Parathyroid adenoma (tissue), 2 donors: ENCODE measurements around the gene NUP210.

ENCODE experiments used
- H2AFZ ChIP-seq: fragments of 300-600 bp; sonication (generic); one replicate; pipeline ENCODE4 v1.7.0; 2017; ENCODE audit warnings: antibody characterized with exemption, mild to moderate bottlenecking
- H3K27ac ChIP-seq: fragments of 300-600 bp; sonication (generic); one replicate; pipeline ENCODE4 v1.7.0; 2017
- H3K27me3 ChIP-seq: fragments of 300-600 bp; sonication (generic); one replicate; pipeline ENCODE4 v1.7.0; 2017; ENCODE audit warnings: low read length; ENCODE audit not compliant: control insufficient read depth, insufficient read depth
- H3K36me3 ChIP-seq: fragments of 300-600 bp; sonication (generic); one replicate; pipeline ENCODE4 v1.7.0; 2017; ENCODE audit warnings: low read length; ENCODE audit not compliant: control insufficient read depth, insufficient read depth
- H3K4me1 ChIP-seq: fragments of 300-600 bp; sonication (generic); one replicate; pipeline ENCODE4 v1.7.0; 2017; ENCODE audit warnings: control low read depth
- H3K4me2 ChIP-seq: fragments of 300-600 bp; sonication (generic); one replicate; pipeline ENCODE4 v1.7.0; 2017; ENCODE audit warnings: low read length
- H3K4me3 ChIP-seq: fragments of 300-600 bp; sonication (generic); one replicate; pipeline ENCODE4 v1.7.0; 2017; ENCODE audit warnings: low read depth, low read length
- H3K79me2 ChIP-seq: fragments of 300-600 bp; sonication (generic); one replicate; pipeline ENCODE4 v1.7.0; 2017; ENCODE audit warnings: control low read depth
- H3K9ac ChIP-seq: fragments of 300-600 bp; sonication (generic); one replicate; pipeline ENCODE4 v1.7.0; 2017; ENCODE audit warnings: mild to moderate bottlenecking
- H3K9me3 ChIP-seq: fragments of 300-600 bp; sonication (generic); one replicate; pipeline ENCODE4 v1.7.0; 2017; ENCODE audit warnings: low read length; ENCODE audit not compliant: control insufficient read depth
- TF ChIP-seq, protein P1 (sequence below): fragments of 300-600 bp; sonication (generic); IDR thresholded peaks from one replicate; pipeline ENCODE4 v1.7.0; 2017; ENCODE audit warnings: antibody characterized with exemption, mild to moderate bottlenecking
- donor health status: primary hyperparathyroidism.

The NUP210 gene

DNA sequence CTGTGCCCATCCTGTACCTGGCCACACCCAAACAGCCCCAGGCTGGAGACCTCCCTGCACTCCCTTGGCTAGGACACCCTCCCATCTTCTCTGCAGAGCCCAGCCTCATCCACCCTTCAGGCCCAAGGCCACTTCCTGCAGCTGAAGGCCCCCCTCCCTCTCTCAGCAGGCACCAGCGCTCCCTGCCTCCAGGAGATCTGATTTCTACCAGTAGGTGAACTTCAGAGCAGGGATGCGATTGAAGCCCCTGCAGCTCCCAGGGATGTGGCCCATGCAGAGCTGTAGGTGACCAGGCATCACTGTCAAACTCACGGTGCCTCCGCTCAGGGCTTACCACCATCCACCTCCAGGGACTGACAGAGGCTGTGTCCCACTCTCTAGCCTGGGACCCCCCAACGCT is 96.3 kb downstream of the NUP210 start:
- Histone ChIP-seq H3K9ac (no peak overlapping the region), H3K4me1 (no peaks in the 10 kb centered on the region), H3K27ac (no peak overlapping the region), H3K4me3 (no peak overlapping the region), H3K79me2 (no peaks in the 10 kb centered on the region), H3K9me3 (no peaks in the 10 kb centered on the region), H3K27me3 (no peaks in the 10 kb centered on the region), H3K4me2 (no peak overlapping the region), H2AFZ (no peak overlapping the region), H3K36me3 (no peaks in the 10 kb centered on the region)
- TF ChIP-seq, protein P1, sequence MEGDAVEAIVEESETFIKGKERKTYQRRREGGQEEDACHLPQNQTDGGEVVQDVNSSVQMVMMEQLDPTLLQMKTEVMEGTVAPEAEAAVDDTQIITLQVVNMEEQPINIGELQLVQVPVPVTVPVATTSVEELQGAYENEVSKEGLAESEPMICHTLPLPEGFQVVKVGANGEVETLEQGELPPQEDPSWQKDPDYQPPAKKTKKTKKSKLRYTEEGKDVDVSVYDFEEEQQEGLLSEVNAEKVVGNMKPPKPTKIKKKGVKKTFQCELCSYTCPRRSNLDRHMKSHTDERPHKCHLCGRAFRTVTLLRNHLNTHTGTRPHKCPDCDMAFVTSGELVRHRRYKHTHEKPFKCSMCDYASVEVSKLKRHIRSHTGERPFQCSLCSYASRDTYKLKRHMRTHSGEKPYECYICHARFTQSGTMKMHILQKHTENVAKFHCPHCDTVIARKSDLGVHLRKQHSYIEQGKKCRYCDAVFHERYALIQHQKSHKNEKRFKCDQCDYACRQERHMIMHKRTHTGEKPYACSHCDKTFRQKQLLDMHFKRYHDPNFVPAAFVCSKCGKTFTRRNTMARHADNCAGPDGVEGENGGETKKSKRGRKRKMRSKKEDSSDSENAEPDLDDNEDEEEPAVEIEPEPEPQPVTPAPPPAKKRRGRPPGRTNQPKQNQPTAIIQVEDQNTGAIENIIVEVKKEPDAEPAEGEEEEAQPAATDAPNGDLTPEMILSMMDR, result no peak

DNA sequence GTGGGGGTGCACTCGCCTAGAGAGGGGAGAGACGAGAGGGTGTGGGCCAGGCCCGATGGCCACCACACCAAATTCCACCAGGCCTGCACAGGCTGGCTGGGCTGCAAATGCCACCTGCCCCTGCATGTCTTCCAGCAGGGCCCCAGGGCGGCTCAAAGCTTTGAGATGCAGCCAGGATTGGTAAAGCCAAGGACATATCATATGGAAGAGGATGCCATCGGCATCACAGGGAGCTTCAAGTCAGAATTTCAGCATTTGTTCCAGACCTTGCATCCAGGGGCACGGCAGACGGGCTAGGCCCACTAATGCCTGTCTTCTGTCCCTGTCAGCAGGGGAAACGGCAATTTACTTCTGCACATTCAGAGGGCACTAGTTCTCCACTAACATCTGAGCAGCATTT is 97.8 kb downstream of the NUP210 start:
- Histone ChIP-seq H3K4me1 (no peaks in the 10 kb centered on the region), H3K9ac (no peak overlapping the region), H3K79me2 (no peaks in the 10 kb centered on the region), H3K27ac (no peak overlapping the region), H3K4me2 (no peak overlapping the region), H2AFZ (no peak overlapping the region), H3K9me3 (no peaks in the 10 kb centered on the region), H3K4me3 (no peak overlapping the region), H3K36me3 (no peaks in the 10 kb centered on the region), H3K27me3 (no peaks in the 10 kb centered on the region)
- TF ChIP-seq, protein P1, result no peak

DNA sequence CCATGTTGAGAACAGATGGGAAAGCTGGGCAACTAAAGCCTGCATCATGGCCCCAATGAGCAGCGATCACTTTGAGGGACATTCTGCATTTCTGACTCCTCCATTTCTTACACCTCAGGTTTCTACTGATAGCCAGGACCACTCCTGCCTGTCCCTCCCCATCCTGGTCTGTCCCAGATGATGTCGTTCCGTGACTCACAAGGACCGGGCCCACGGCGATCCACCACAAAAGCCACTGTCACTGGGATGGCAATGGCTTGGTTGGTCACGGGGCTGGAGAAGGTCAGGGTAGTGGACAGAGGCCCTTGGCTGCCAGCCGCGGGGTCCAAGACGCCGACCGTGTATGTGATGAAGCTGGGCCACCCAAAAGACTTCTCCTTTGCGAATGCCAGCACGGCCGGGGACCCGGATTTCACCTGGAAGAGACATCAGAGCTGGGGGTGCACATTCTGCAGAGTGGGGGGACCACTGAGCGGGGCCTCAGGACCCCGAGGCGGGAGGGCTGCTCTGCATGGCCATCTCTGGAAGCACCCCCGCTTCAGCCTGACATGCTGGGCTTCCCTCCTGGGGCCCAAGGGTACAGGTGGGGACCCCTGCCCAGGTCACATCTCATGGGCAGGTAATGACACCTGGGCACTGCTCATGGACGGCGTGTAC is 100.4 kb downstream of the NUP210 start:
- Histone ChIP-seq H3K36me3 (no peaks in the 10 kb centered on the region), H3K27ac (no peak overlapping the region), H3K4me1 (no peaks in the 10 kb centered on the region), H3K79me2 (no peaks in the 10 kb centered on the region), H3K4me3 (no peak overlapping the region), H3K4me2 (no peak overlapping the region), H3K27me3 (no peaks in the 10 kb centered on the region), H3K9ac (no peak overlapping the region), H2AFZ (no peak overlapping the region), H3K9me3 (no peaks in the 10 kb centered on the region)
- TF ChIP-seq, protein P1, result no peak

DNA sequence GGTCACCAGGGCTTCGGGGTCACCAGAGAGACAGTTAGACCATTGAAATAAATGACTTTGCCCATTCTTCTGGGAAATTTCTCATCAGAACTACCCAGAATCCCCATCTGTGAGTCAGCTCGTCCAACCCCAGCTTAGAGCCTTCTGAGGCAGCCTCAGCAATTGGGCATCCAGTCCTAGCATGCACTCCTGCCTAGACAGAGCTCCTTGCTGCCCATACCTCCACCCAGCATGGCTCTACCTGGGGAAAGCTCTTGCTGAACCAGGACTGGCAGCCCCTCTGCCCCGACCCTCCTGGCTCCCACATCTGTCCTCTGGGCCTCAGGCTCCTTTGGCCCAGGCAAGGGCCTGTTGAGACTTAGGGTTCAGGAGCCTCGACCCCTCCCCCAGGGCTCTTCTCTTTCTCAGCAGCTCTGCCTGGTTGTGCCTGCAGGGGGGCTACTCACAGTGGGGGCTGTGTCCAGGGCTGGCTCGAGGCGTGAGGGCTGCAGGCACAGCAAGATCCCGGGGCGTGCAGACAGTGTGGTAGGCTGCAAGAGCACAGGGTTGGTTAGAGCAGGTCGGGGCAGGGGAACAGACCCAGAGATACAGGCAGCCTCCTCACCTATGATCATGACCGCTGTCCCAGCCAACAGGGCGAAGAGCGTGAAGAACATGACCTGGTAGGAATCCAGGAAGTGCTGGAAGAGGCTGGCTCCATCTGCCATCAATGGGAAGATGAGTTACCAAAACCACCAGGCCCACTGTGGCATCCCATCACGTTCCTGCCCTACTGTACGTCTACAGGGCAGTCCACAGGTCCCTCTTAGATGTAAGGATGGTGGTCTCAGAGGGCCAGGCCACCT is 101.3 kb downstream of the NUP210 start:
- Histone ChIP-seq H3K4me3 (no peak overlapping the region), H2AFZ (no peak overlapping the region), H3K4me2 (no peak overlapping the region), H3K79me2 (no peaks in the 10 kb centered on the region), H3K27ac (no peak overlapping the region), H3K4me1 (no peaks in the 10 kb centered on the region), H3K27me3 (no peaks in the 10 kb centered on the region), H3K9ac (no peak overlapping the region), H3K9me3 (no peaks in the 10 kb centered on the region), H3K36me3 (no peaks in the 10 kb centered on the region)
- TF ChIP-seq, protein P1, result no peak
